ENCODE measurements around the gene TMEM116.

DNA sequence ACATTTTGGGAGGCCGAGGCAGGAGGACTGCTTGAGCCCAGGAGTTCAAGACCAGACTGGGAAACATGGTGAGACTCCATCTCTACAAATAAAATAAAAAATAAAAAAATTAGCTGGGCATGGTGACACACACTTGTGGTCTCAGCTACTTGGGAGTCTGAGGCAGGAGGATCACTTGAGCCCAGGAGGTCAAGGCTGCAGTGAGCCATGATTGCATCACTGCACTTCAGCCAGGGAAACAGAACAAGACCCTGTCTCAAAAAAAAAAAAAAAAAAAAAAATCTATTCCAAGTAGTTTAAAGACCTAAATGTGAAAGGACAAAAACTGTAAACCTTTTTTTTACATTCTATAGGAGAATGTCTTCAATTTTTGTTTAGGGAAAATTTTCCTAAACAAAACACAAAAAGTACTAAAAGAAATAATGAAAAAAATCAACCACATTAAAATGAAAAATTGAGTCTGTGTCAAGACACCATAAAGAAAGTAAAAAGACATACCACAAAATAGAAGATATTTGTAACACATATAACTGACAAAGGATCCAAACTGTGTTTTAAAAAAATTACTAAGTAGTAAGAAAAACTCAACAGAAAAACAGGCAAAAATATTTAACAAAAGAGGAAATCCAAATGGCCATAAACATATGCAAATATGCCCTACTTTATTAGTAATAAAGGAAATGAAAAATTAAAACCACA, 17.0 kb downstream of the TMEM116 start:
- TF ChIP-seq, protein P1, sequence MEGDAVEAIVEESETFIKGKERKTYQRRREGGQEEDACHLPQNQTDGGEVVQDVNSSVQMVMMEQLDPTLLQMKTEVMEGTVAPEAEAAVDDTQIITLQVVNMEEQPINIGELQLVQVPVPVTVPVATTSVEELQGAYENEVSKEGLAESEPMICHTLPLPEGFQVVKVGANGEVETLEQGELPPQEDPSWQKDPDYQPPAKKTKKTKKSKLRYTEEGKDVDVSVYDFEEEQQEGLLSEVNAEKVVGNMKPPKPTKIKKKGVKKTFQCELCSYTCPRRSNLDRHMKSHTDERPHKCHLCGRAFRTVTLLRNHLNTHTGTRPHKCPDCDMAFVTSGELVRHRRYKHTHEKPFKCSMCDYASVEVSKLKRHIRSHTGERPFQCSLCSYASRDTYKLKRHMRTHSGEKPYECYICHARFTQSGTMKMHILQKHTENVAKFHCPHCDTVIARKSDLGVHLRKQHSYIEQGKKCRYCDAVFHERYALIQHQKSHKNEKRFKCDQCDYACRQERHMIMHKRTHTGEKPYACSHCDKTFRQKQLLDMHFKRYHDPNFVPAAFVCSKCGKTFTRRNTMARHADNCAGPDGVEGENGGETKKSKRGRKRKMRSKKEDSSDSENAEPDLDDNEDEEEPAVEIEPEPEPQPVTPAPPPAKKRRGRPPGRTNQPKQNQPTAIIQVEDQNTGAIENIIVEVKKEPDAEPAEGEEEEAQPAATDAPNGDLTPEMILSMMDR (IDR thresholded peaks at IDR 0.05; ENCODE audit: low read depth, low read length), result no peak
- no peak for TF ChIP-seq POLR2A (IDR thresholded peaks at IDR 0.05; ENCODE audit: extremely low read depth, insufficient read length)
- no peak for TF ChIP-seq MYC (IDR thresholded peaks at IDR 0.05; ENCODE audit: low read depth, low read length)

Data from NB4 (cell line).